H1 (cell line): ENCODE data around the gene C3. TPM values are rescaled to one million over a fixed set of nuclear protein-coding genes. Genes with fewer than 3 reads are reported as not detected.

Source experiments
- CTCF ChIA-PET: fragments of 300-600 bp; sonication (Branson Sonifier 250); formaldehyde crosslinking; loops from one replicate; lab custom pipeline; 2021; ENCODE audit not compliant: partially characterized antibody; lab: Charles Lee
- POLR2A ChIA-PET: fragments of 300-600 bp; sonication (Branson Sonifier 250); formaldehyde crosslinking; loops from one replicate; lab custom pipeline; 2021; ENCODE audit warnings: inconsistent platforms; ENCODE audit not compliant: partially characterized antibody; lab: Charles Lee
- DNase-seq, 2 experiments: peaks; one replicate each; pipeline versions ENCODE4 v3.0.0 to v3.0.0-alpha.2; 2010 to 2022; ENCODE audit warnings: low spot score in 2 of 2, low read depth in 1 of 2, mixed read lengths in 1 of 2
- FAIRE-seq: peaks from 2 replicates; lab custom pipeline; 2011; peaks lifted over from hg19 to GRCh38; lab: Jason Lieb, UNC
- H2AFZ ChIP-seq: 2 replicates; pipeline ENCODE4 v1.8.1; 2012; ENCODE audit warnings: low read length, inconsistent platforms
- H2AK5ac ChIP-seq: 2 replicates; pipeline ENCODE4 v1.6.1; 2013; ENCODE audit warnings: low read depth, low read length
- H2BK120ac ChIP-seq: replicated peaks from 2 replicates; pipeline ENCODE3; 2013; ENCODE audit warnings: low read depth, low read length, inconsistent platforms
- H2BK12ac ChIP-seq: 2 replicates; pipeline ENCODE4 v1.6.1; 2013; ENCODE audit warnings: low read depth, low read length
- H2BK15ac ChIP-seq: 2 replicates; pipeline ENCODE4 v1.6.1; 2013; ENCODE audit warnings: low read length
- H2BK20ac ChIP-seq: 2 replicates; pipeline ENCODE4 v1.6.1; 2013; ENCODE audit warnings: low read length
- H2BK5ac ChIP-seq: 2 replicates; pipeline ENCODE4 v1.6.1; 2013; ENCODE audit warnings: low read depth, low read length
- H3K14ac ChIP-seq: 2 replicates; pipeline ENCODE4 v1.6.1; 2013; ENCODE audit warnings: inconsistent platforms; ENCODE audit not compliant: insufficient read length
- H3K18ac ChIP-seq: 2 replicates; pipeline ENCODE4 v1.6.1; 2013; ENCODE audit warnings: low read length; ENCODE audit errors: extremely low read depth
- H3K23ac ChIP-seq: 2 replicates; pipeline ENCODE4 v1.6.1; 2013; ENCODE audit warnings: inconsistent platforms; ENCODE audit not compliant: insufficient read length
- H3K23me2 ChIP-seq: 2 replicates; pipeline ENCODE4 v1.6.1; 2013; ENCODE audit warnings: low read depth, low read length
- H3K27ac ChIP-seq: 2 replicates; pipeline ENCODE4 v1.6.1; 2011; ENCODE audit warnings: low read depth, low read length, inconsistent platforms
- H3K27me3 ChIP-seq, 4 experiments: replicated peaks in 1 of 4; 1 replicate in 1 of 4; 2 replicates in 3 of 4; pipeline versions ENCODE4 v1.6.1 to v1.8.1; 2011 to 2013; ENCODE audit warnings: low read length in 3 of 4, mild to moderate bottlenecking in 3 of 4, inconsistent platforms in 2 of 4, mixed read lengths in 2 of 4, moderate library complexity in 1 of 4; ENCODE audit not compliant: control insufficient read depth in 3 of 4, insufficient read depth in 3 of 4; ENCODE audit errors: extremely low read depth in 1 of 4
- H3K36me3 ChIP-seq, 4 experiments: 2 replicates each; pipeline versions ENCODE4 v1.6.1 to v1.8.1; 2011 to 2013; ENCODE audit warnings: mild to moderate bottlenecking in 4 of 4, low read length in 3 of 4, moderate library complexity in 2 of 4, control low read depth in 1 of 4, inconsistent platforms in 1 of 4; ENCODE audit not compliant: insufficient read depth in 4 of 4, control insufficient read depth in 2 of 4
- H3K4ac ChIP-seq: replicated peaks from 2 replicates; pipeline ENCODE3; 2013; ENCODE audit warnings: low read length, low read depth, mixed read lengths, inconsistent platforms; ENCODE audit not compliant: insufficient read length
- H3K4me1 ChIP-seq, 4 experiments: replicated peaks in 1 of 4; 1 replicate in 1 of 4; 2 replicates in 3 of 4; pipeline versions ENCODE4 v1.6.1 to v1.8.1; 2011 to 2013; ENCODE audit warnings: low read length in 3 of 4, inconsistent platforms in 2 of 4, mixed read lengths in 1 of 4; ENCODE audit not compliant: insufficient read depth in 4 of 4, control insufficient read depth in 3 of 4
- H3K4me2 ChIP-seq, 2 experiments: 2 replicates each; pipeline versions ENCODE4 v1.6.1 to v1.8.1; 2011 to 2013; ENCODE audit warnings: low read depth in 2 of 2, low read length in 2 of 2, control low read depth in 1 of 2, inconsistent platforms in 1 of 2, mild to moderate bottlenecking in 1 of 2; ENCODE audit not compliant: insufficient read depth in 1 of 2
- H3K4me3 ChIP-seq, 4 experiments: fragments of 200-600, 300-600 bp in 1 of 4; sonication (generic), shearing (Covaris generic), sonication (Bioruptor Twin) in 1 of 4; 2 replicates each; pipeline versions ENCODE4 v1.5.1 to v1.8.1; 2011 to 2016; ENCODE audit warnings: low read length in 4 of 4, low read depth in 3 of 4, control low read depth in 2 of 4, inconsistent platforms in 2 of 4, mild to moderate bottlenecking in 2 of 4, mixed read lengths in 1 of 4, moderate library complexity in 1 of 4; ENCODE audit not compliant: insufficient read depth in 2 of 4; ENCODE audit errors: extremely low read depth in 1 of 4
- H3K56ac ChIP-seq: replicated peaks from 2 replicates; pipeline ENCODE3; 2013; ENCODE audit warnings: low read depth, mild to moderate bottlenecking, mixed read lengths, low read length, inconsistent platforms; ENCODE audit not compliant: insufficient read length
- H3K79me1 ChIP-seq: 2 replicates; pipeline ENCODE4 v1.6.1; 2013; ENCODE audit warnings: low read depth, low read length, control low read depth
- H3K79me2 ChIP-seq, 2 experiments: 2 replicates each; pipeline versions ENCODE4 v1.6.1 to v1.8.1; 2012 to 2013; ENCODE audit warnings: low read length in 2 of 2, mild to moderate bottlenecking in 2 of 2, inconsistent platforms in 1 of 2; ENCODE audit not compliant: insufficient read depth in 2 of 2, control insufficient read depth in 1 of 2
- H3K9ac ChIP-seq, 4 experiments: replicated peaks in 1 of 4; 1 replicate in 1 of 4; 2 replicates in 3 of 4; pipeline versions ENCODE4 v1.6.1 to v1.8.1; 2011 to 2013; ENCODE audit warnings: low read depth in 3 of 4, low read length in 3 of 4, control low read depth in 2 of 4, mild to moderate bottlenecking in 2 of 4, moderate library complexity in 2 of 4, inconsistent platforms in 1 of 4; ENCODE audit errors: extremely low read depth in 1 of 4
- H3K9me3 ChIP-seq, 2 experiments: 2 replicates each; pipeline versions ENCODE4 v1.6.1 to v1.8.1; 2012 to 2013; ENCODE audit warnings: mild to moderate bottlenecking in 2 of 2, moderate library complexity in 2 of 2, control low read depth in 1 of 2, inconsistent platforms in 1 of 2, low read depth in 1 of 2, low read length in 1 of 2, mixed read lengths in 1 of 2; ENCODE audit not compliant: insufficient read depth in 2 of 2
- H4K20me1 ChIP-seq, 2 experiments: replicated peaks in 1 of 2; 2 replicates each; pipeline versions ENCODE3 to v1.8.1; 2011 to 2013; ENCODE audit warnings: inconsistent platforms in 2 of 2, low read length in 2 of 2, mild to moderate bottlenecking in 1 of 2; ENCODE audit not compliant: insufficient read depth in 2 of 2, control insufficient read depth in 1 of 2
- H4K5ac ChIP-seq: 2 replicates; pipeline ENCODE4 v1.6.1; 2013; ENCODE audit warnings: low read length, low read depth, mixed read lengths, inconsistent platforms; ENCODE audit not compliant: insufficient read length
- H4K8ac ChIP-seq: 2 replicates; pipeline ENCODE4 v1.8.0; 2013; ENCODE audit warnings: mild to moderate bottlenecking, moderate library complexity, low read length, inconsistent platforms; ENCODE audit not compliant: insufficient read depth; ENCODE audit errors: extremely low read depth
- H4K91ac ChIP-seq: replicated peaks from 2 replicates; pipeline ENCODE3; 2013; ENCODE audit warnings: low read length, mixed read lengths, inconsistent platforms; ENCODE audit not compliant: insufficient read length
- BACH1 ChIP-seq: IDR thresholded peaks from 2 replicates; pipeline ENCODE4 v1.6.1; 2012; ENCODE audit warnings: low read length, improper control_type of control experiment
- BCL11A ChIP-seq, 2 experiments: IDR thresholded peaks; one replicate each; pipeline ENCODE4 v1.6.1; 2011; ENCODE audit warnings: low read depth in 2 of 2, low read length in 2 of 2, mild to moderate bottlenecking in 2 of 2
- CEBPB ChIP-seq: IDR thresholded peaks from 2 replicates; pipeline ENCODE4 v1.6.1; 2012; ENCODE audit warnings: low read depth, low read length
- CHD2 ChIP-seq: IDR thresholded peaks from 2 replicates; pipeline ENCODE4 v1.6.1; 2012; ENCODE audit warnings: low read length, improper control_type of control experiment
- CTBP2 ChIP-seq: IDR thresholded peaks from 2 replicates; pipeline ENCODE4 v1.7.0; 2011; ENCODE audit warnings: borderline replicate concordance, mild to moderate bottlenecking, moderate library complexity, mixed read lengths, low read length; ENCODE audit not compliant: insufficient read depth, insufficient read length
- NRF1 ChIP-seq: IDR thresholded peaks from 2 replicates; pipeline ENCODE4 v1.6.1; 2011; ENCODE audit warnings: mild to moderate bottlenecking, low read depth, low read length, improper control_type of control experiment
- PHF8 ChIP-seq: fragments of 200-600 bp; sonication (generic); conservative IDR thresholded peaks from 2 replicates; pipeline ENCODE4 v1.7.1; 2012; ENCODE audit warnings: low read depth, mild to moderate bottlenecking, inconsistent platforms, low read length, moderate library complexity
- POLR2AphosphoS5 ChIP-seq: IDR thresholded peaks from 2 replicates; pipeline ENCODE4 v1.6.1; 2011; ENCODE audit warnings: low read depth, low read length
- RNF2 ChIP-seq: fragments of 200-900, 300-1000 bp; sonication (generic); IDR thresholded peaks from 2 replicates; pipeline ENCODE4 v1.7.1; 2016; ENCODE audit warnings: borderline replicate concordance, low read depth, mild to moderate bottlenecking, antibody characterized with exemption, low read length; ENCODE audit not compliant: poor library complexity, severe bottlenecking; ENCODE audit errors: missing control alignments
- SAP30 ChIP-seq: fragments of 300-600 bp; sonication (generic); IDR thresholded peaks from 2 replicates; pipeline ENCODE4 v1.7.1; 2012; ENCODE audit warnings: low read length, moderate library complexity, mild to moderate bottlenecking, inconsistent platforms; ENCODE audit not compliant: insufficient read depth, insufficient replicate concordance
- SRF ChIP-seq: IDR thresholded peaks from 2 replicates; pipeline ENCODE4 v1.6.1; 2011; ENCODE audit warnings: mild to moderate bottlenecking, low read depth, low read length, moderate library complexity
- TCF12 ChIP-seq: IDR thresholded peaks from 2 replicates; pipeline ENCODE4 v1.6.1; 2011; ENCODE audit warnings: low read depth, mild to moderate bottlenecking, low read length
- WGBS, 2 experiments: shearing (Covaris generic) in 1 of 2; methylation state at CpG; one replicate each; pipeline versions ENCODE4 v1.1.6 to v1.1.7; 2013 to 2015; ENCODE audit warnings: low lambda C conversion rate in 2 of 2, mixed read lengths in 2 of 2, inconsistent platforms in 1 of 2, low coverage in 1 of 2, missing lambda C conversion rate in 1 of 2; ENCODE audit not compliant: insufficient replicate concordance in 2 of 2, insufficient coverage in 1 of 2, insufficient read length in 1 of 2; ENCODE audit errors: extremely low coverage in 1 of 2, missing lambda C conversion rate in 1 of 2; 5-methylcytosine and 5-hydroxymethylcytosine counted together
- polyA plus RNA-seq, 7 experiments: library from polyadenylated mRNA; depleted of rRNA in 3 of 7; stranded (reverse) in 5 of 7; unstranded in 2 of 7; fragments of >200 nt in 5 of 7; fragments of 200-250 nt in 2 of 7; gene quantifications; 1 replicate in 5 of 7; 2 replicates in 1 of 7; 4 replicates in 1 of 7; pipeline versions ENCODE4 v1.2.1 to v1.2.3, GENCODE V29; 2011 to 2013; ENCODE audit warnings: missing spikeins in 2 of 7, mixed read lengths in 2 of 7
- total RNA-seq: library from RNA; stranded (reverse); fragmentation: NEBNext Ultra II Directional; extraction: Animal tissue kit (Norgen Biotek cat#: 25700); gene quantifications from 2 replicates; pipeline ENCODE4 v1.2.1, GENCODE V29; 2021

C3 gene
- total and polyA plus RNA-seq, 2 of the 8 experiments (the other 6 are each of a cell fraction or from before 2014, with no cell fraction given) = 6.4 to 12.8 TPM

- POLR2A ChIA-PET = no interaction called here
- no peak overlapping the region for H3K56ac ChIP-seq
- H4K5ac ChIP-seq = no peak overlapping the region
- no peak overlapping the region for H2BK5ac ChIP-seq
- no peak overlapping the region for H3K9ac ChIP-seq
- no peak overlapping the region for H2BK12ac ChIP-seq
- DNase-seq (no peak), FAIRE-seq (no peak)
- H3K27me3 ChIP-seq = no peaks in the 10 kb centered on the region
- no peak overlapping the region for H2BK20ac ChIP-seq
- H2BK15ac ChIP-seq = no peak overlapping the region
- H2AFZ ChIP-seq = no peak overlapping the region
- H3K23me2 ChIP-seq = no peaks in the 10 kb centered on the region
- no peak overlapping the region for H3K18ac ChIP-seq
- no peak overlapping the region for H3K4me2 ChIP-seq
- no peaks in the 10 kb centered on the region; a peak in 1 of 8 replicates for H3K36me3 ChIP-seq
- H4K20me1 ChIP-seq = no peaks in the 10 kb centered on the region
- H3K4ac ChIP-seq = no peak overlapping the region
- CTCF ChIA-PET = interaction anchor here (0.8 kb wide), 1 partner anchor 39 kb away, joined by 3 read pairs; no protein-coding TSS in a partner anchor
- no peaks in the 10 kb centered on the region for H3K79me1 ChIP-seq
- H3K14ac ChIP-seq = no peak overlapping the region
- H3K27ac ChIP-seq = no peak overlapping the region
- no peak overlapping the region for H2AK5ac ChIP-seq
- no peak overlapping the region for H3K4me3 ChIP-seq
- H4K91ac ChIP-seq = no peak overlapping the region
- H3K23ac ChIP-seq = no peak overlapping the region
- no peaks in the 10 kb centered on the region; a peak in 1 of 4 replicates for H3K9me3 ChIP-seq
- H3K4me1 ChIP-seq = no peaks in the 10 kb centered on the region
- H2BK120ac ChIP-seq = no peak overlapping the region
- no peaks in the 10 kb centered on the region for H3K79me2 ChIP-seq
- 91% methylated on average over 5 of the region's 5 CpGs; no CpG with 5 or more reads in 1 of the 2 experiments for WGBS, 2 experiments
- no peak overlapping the region for H4K8ac ChIP-seq
- no peak for TF ChIP-seq BACH1
- TF ChIP-seq POLR2AphosphoS5 = no peak
- TF ChIP-seq CEBPB = no peak
- TF ChIP-seq BCL11A (IDR thresholded peaks at IDR 0.05; ENCODE audit: low read depth in 2 of 2, low read length in 2 of 2) = no peak
- TF ChIP-seq TCF12 = no peak
- TF ChIP-seq SAP30 = no peak
- TF ChIP-seq RNF2 = no peak
- TF ChIP-seq CHD2 = no peak
- no peak for TF ChIP-seq NRF1
- no peak for TF ChIP-seq PHF8
- TF ChIP-seq CTBP2 = no peak
- no peak for TF ChIP-seq SRF
Observed at GRCh38 chr19:6687114-6687513, 33.3 kb downstream of the C3 start.
